NCI-H1694 treated with DMSO at 0.1 percent for 48 hours (cell line): Measurements from ENCODE around the gene FBRS.
"Not testable (repeated sequence)": the region's sequence is repeated elsewhere in the genome, so short reads cannot be mapped to it uniquely, and the experiment has no call there.

Experiments
- DNase-seq: peaks from one replicate; lab custom pipeline; 2025; lab: John Stamatoyannopoulos, UW

The FBRS gene

GRCh38 chr16:30665155-30665829 is 7.1 kb downstream of the FBRS start:
- no peak for DNase-seq

GRCh38 chr16:30665830-30666190 is 7.6 kb downstream of the FBRS start:
- no peak for DNase-seq

- DNase-seq = no peak
Observed at GRCh38 chr16:30666681-30667080, 8.4 kb downstream of the FBRS start.

GRCh38 chr16:30667361-30667905 is 9.2 kb downstream of the FBRS start:
- DNase-seq = no peak

GRCh38 chr16:30668393-30668792 is 10.2 kb downstream of the FBRS start:
- DNase-seq = no peak

GRCh38 chr16:30669026-30669902 is 11.0 kb downstream of the FBRS start:
- DNase-seq = no peak

- DNase-seq = no peak
Observed at GRCh38 chr16:30669903-30670824, 11.9 kb downstream of the FBRS start.

- no peak for DNase-seq
Observed at GRCh38 chr16:30675143-30675542, 16.9 kb downstream of the FBRS start.

- no peak for DNase-seq
Observed at GRCh38 chr16:30677931-30678585, 19.8 kb downstream of the FBRS start.

- DNase-seq = no peak
Observed at GRCh38 chr16:30678586-30678970, 20.3 kb downstream of the FBRS start.

- no peak for DNase-seq
Observed at GRCh38 chr16:30680326-30680725, 22.1 kb downstream of the FBRS start.

- DNase-seq = no peak
Observed at GRCh38 chr16:30688701-30689100, 30.5 kb downstream of the FBRS start.

GRCh38 chr16:30691907-30692306 is 33.7 kb downstream of the FBRS start:
- DNase-seq = no peak

- DNase-seq = no peak
Observed at GRCh38 chr16:30692396-30693064, 34.3 kb downstream of the FBRS start.

GRCh38 chr16:30694926-30695693 is 36.9 kb downstream of the FBRS start:
- DNase-seq = no peak

GRCh38 chr16:30696646-30697045 is 38.4 kb downstream of the FBRS start:
- not testable (repeated sequence) for DNase-seq

- DNase-seq = peak; percentile 89
Observed at GRCh38 chr16:30697264-30698138, 39.3 kb downstream of the FBRS start.

- peak; percentile 73 for DNase-seq
Observed at GRCh38 chr16:30698139-30698815, 40.0 kb downstream of the FBRS start.
